Myometrial cell (primary cell): ENCODE measurements around the gene FEN1. TPM values are rescaled to one million over a fixed set of nuclear protein-coding genes. Genes with fewer than 3 reads are reported as not detected.

Source experiments
- total RNA-seq: library from RNA; depleted of rRNA; stranded (reverse); fragments of >200 nt; gene quantifications from 2 replicates; pipeline ENCODE4 v1.2.3, GENCODE V29; 2015

Gene FEN1
- 24.8 and 30.8 TPM in 2 replicates for total RNA-seq

GRCh38 chr11:61792310-61793082 lies at the start of gene FEN1, which contains the start of gene TMEM258:
FEN1 (plus strand) TSS chr11:61792911; CDS start chr11:61795362, 2,451 bp downstream.
TMEM258 (minus strand) TSS chr11:61792599; CDS start chr11:61792558, 41 bp downstream.

GRCh38 chr11:61752117-61752924 lies 40.4 kb upstream of the FEN1 start, which contains the start of gene MYRF:
MYRF (plus strand) TSS chr11:61752636; CDS start chr11:61752745, 109 bp downstream.

GRCh38 chr11:61816736-61817455 lies 24.2 kb downstream of the FEN1 start, which contains the start of gene FADS1:
FADS1 (minus strand) TSS chr11:61817003; CDS start chr11:61816929, 74 bp downstream.

GRCh38 chr11:61827571-61828378 lies 35.1 kb downstream of the FEN1 start, which contains the start of gene FADS2:
FADS2 (plus strand) TSS chr11:61828300; CDS start chr11:61828391, 91 bp downstream.

Other genes starting within 250 kb of the FEN1 start
- 1.6 and 1.7 TPM in 2 replicates for gene SYT7, start 211.8 kb upstream of the FEN1 start, total RNA-seq
- 3.9 and 5.5 TPM in 2 replicates for gene DAGLA, start 112.5 kb upstream of the FEN1 start, total RNA-seq
- 2.6 and 2.8 TPM in 2 replicates for gene MYRF, start 40.3 kb upstream of the FEN1 start, total RNA-seq
- gene TMEM258, start 312 bp upstream of the FEN1 start, total RNA-seq = 86.8 and 101 TPM in 2 replicates
- gene FADS1, start 24.1 kb downstream of the FEN1 start, total RNA-seq = 201 and 205 TPM in 2 replicates
- gene FADS2, start 35.4 kb downstream of the FEN1 start, total RNA-seq = 975 and 1,052 TPM in 2 replicates
- 65.9 and 88.8 TPM in 2 replicates for gene FADS3, start 98.6 kb downstream of the FEN1 start, total RNA-seq
- gene RAB3IL1, start 124.7 kb downstream of the FEN1 start, total RNA-seq = 0.29 and 2.3 TPM in 2 replicates
- gene BEST1, start 157.4 kb downstream of the FEN1 start, total RNA-seq = 2.3 and 2.6 TPM in 2 replicates
- gene FTH1, start 174.7 kb downstream of the FEN1 start, total RNA-seq = 308 and 402 TPM in 2 replicates